GM12873 (cell line): ENCODE measurements around the gene VPS54.

ENCODE experiments used
- TF ChIP-seq, protein P1 (sequence below): IDR thresholded peaks from 2 replicates; pipeline ENCODE4 v1.5.1; 2012; ENCODE audit warnings: low read depth, mild to moderate bottlenecking, moderate library complexity, low read length, control low read depth; ENCODE audit not compliant: insufficient read depth; ENCODE audit errors: missing control alignments

The VPS54 gene, protein sequence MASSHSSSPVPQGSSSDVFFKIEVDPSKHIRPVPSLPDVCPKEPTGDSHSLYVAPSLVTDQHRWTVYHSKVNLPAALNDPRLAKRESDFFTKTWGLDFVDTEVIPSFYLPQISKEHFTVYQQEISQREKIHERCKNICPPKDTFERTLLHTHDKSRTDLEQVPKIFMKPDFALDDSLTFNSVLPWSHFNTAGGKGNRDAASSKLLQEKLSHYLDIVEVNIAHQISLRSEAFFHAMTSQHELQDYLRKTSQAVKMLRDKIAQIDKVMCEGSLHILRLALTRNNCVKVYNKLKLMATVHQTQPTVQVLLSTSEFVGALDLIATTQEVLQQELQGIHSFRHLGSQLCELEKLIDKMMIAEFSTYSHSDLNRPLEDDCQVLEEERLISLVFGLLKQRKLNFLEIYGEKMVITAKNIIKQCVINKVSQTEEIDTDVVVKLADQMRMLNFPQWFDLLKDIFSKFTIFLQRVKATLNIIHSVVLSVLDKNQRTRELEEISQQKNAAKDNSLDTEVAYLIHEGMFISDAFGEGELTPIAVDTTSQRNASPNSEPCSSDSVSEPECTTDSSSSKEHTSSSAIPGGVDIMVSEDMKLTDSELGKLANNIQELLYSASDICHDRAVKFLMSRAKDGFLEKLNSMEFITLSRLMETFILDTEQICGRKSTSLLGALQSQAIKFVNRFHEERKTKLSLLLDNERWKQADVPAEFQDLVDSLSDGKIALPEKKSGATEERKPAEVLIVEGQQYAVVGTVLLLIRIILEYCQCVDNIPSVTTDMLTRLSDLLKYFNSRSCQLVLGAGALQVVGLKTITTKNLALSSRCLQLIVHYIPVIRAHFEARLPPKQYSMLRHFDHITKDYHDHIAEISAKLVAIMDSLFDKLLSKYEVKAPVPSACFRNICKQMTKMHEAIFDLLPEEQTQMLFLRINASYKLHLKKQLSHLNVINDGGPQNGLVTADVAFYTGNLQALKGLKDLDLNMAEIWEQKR

DNA sequence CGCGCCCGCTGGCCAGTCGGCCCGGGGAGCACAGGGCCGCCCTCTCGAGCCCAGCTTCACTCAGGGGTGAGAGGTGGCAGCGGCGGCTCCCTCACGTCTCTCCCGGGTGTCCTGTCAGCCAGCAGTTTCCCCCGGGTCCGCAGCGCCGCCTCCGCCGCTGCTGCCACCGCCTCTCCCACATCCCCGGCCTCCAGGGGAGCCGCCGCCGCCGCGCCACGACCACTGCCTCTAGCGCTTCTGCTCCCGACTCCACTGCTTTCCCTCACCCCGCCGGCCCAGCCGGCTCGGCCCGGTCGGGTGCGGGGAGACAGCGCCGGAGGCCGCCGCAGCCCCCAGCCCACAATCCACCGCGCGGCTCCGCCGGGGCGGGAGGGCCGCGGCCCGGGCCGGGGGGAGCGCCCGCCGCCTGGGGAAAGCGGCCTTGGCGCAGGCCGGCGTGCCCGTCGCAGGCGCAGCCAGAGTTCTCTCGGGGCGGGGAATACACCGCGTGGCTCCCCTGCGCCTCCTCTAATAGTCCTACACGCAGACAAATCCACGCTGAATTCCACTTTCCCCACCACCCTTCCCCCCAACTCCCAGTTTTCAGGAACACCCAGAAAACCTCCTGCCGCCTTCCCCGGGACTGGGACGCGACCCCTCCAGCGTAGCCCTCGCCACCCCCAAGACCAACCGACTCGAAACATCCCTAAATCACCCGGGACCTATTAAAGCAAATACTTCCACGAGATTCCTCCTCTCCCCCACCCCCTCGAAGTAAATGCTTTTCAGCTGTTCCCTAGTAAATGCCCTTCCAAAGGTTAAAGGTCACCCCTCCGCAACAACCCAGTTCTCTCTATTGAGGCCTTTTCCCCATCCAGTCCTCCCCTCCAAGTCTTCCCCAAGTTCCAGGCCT is at the start of gene VPS54:
Gene VPS54, minus strand, starts transcription at position 346 of the 892 bp plus-strand sequence. CDS start 35,429 bp downstream, outside the sequence.
- TF ChIP-seq, protein P1, sequence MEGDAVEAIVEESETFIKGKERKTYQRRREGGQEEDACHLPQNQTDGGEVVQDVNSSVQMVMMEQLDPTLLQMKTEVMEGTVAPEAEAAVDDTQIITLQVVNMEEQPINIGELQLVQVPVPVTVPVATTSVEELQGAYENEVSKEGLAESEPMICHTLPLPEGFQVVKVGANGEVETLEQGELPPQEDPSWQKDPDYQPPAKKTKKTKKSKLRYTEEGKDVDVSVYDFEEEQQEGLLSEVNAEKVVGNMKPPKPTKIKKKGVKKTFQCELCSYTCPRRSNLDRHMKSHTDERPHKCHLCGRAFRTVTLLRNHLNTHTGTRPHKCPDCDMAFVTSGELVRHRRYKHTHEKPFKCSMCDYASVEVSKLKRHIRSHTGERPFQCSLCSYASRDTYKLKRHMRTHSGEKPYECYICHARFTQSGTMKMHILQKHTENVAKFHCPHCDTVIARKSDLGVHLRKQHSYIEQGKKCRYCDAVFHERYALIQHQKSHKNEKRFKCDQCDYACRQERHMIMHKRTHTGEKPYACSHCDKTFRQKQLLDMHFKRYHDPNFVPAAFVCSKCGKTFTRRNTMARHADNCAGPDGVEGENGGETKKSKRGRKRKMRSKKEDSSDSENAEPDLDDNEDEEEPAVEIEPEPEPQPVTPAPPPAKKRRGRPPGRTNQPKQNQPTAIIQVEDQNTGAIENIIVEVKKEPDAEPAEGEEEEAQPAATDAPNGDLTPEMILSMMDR: no peak

DNA sequence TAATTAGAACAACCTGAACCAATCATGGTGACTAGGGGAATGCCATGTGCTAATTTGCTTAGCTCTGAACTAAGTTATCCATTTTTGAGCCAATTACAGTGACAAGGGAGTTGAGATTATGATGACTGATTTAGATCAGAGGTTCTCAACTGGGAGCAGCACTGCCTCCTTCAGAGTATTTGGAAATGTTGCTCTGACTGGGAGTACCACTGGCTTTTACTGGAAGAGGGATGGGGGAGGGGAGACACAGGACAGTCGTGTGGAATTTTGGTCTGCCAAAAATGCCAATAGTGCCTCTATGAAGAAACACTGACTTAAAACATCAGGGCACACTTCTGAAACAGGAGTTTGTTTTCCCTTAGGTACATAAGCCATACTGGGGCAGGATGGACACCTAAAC is 48.1 kb upstream of the VPS54 start:
- TF ChIP-seq, protein P1: no peak

DNA sequence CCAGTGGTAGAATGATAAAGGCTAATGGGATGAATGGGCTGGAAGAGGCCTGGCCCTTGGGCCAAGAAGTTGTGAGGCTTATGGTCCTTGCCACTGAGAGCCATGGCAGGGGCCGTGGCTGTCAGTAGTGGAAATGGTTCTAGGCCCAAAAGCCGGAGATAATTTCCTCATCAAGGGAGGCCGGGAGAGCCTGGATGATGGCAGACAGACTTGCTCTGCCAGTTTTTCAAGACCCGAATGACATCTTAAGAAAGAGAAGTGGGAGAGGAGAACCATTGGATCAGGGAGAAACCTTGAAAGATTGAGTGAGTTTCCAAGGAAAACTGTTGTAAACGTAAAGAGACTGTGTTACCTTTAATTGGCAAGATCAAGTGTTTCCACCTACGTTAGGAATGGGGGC is 46.3 kb upstream of the VPS54 start:
- TF ChIP-seq, protein P1: no peak

DNA sequence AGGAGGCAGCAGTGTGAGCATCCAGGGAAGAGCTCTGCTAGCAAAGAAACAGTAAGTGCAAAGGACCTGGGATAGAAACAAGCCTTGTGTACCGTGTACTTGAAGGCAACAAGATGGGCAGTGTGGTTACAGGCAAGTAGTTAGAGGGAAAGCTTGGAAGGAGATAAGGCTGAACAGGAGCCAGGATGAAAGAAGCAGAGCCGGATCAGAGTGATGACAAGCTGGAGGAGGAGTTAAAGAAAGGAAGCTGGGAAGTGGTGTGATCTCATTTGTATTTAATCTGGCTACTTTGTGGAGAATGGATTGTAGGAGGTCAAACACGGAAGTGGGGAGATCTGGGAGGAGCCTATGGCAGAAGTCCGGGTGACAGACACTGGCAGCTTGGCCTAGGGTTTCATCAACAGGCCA is 44.7 kb upstream of the VPS54 start:
- TF ChIP-seq, protein P1: no peak

DNA sequence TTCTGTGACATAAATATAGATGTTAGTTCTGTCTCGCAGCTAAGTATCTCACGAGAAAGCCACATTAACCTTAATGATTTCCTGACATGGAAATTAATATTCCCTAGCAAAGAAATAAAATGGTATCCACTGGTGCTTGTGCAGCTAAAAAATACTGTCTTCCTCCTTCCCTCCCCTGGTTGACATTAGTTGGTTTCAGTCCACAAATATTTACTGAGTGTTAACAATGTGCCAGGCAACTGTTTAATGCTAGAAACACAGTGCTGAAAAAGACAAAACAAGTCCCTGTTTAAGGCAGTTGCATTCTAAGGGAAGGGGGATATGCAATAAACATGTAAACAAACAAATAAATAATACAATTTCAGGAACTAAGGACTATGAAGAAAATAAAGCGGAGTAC is 44.2 kb upstream of the VPS54 start:
- TF ChIP-seq, protein P1: no peak

DNA sequence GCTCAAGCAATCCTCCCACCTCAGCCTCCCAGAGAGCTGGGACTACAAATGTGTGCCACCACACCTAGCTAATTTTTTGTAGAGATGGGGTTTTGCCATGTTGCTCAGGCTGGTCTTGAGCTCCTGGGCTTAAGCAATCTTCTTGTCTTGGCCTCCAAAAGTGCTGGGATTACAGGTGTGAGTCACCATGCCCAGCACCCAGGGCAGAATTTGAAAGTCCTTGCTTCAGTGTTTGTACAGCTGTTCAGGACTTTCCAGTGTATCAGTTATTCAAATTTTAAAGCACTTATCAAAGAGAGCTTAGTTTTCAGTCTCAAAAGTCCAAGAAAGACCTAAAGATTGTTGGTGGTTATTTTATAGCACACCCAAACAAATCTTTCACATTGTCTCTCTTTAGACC is 43.6 kb upstream of the VPS54 start:
- TF ChIP-seq, protein P1: no peak

DNA sequence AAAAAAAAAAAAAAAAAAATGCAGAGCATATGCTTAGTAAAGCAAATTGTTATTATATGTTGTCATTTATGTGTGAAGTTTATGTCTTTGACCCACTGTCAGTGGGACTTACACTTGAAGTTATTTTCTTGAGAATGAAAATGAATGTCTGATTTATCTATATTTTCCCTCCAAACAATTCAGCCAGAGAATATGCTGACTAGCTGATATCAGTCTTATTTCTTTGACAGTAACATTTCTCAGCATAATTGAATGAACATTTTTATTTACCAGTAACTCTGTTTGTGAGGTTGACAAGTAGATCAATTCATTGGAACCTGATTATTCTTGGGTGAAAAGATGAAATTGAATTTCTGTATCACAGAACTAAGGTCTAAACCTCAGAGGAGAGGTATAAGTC is 40.0 kb upstream of the VPS54 start:
- TF ChIP-seq, protein P1: no peak
